GM23338 (cell line): Measurements from ENCODE around the gene KCNAB1. TPM values are rescaled to one million over a fixed set of nuclear protein-coding genes. Genes with fewer than 3 reads are reported as not detected.

ENCODE experiments used
- ATAC-seq: fragments of 200-7000 bp; cut with Tn5 transposase; 3 replicates; pipeline ENCODE4 v1.9.1; 2020
- DNase-seq: peaks from one replicate; pipeline ENCODE4 v3.0.0-alpha.2; 2015; ENCODE audit warnings: low spot score
- H2AFZ ChIP-seq: fragments of 200-600 bp; sonication (generic); 2 replicates; pipeline ENCODE4 v1.8.0; 2016; ENCODE audit warnings: antibody characterized with exemption, mild to moderate bottlenecking, moderate library complexity
- H3F3A ChIP-seq: fragments of 200-600 bp; sonication (generic); replicated peaks from 2 replicates; pipeline ENCODE4 v1.8.0; 2017; ENCODE audit warnings: antibody characterized with exemption, mixed run types, low read depth
- H3K27ac ChIP-seq: fragments of 200-600 bp; sonication (generic); 2 replicates; pipeline ENCODE4 v1.6.1; 2016; ENCODE audit warnings: low read depth
- H3K27me3 ChIP-seq: fragments of 200-600 bp; sonication (generic); 2 replicates; pipeline ENCODE4 v1.8.0; 2016; ENCODE audit warnings: mild to moderate bottlenecking, mixed run types, moderate library complexity; ENCODE audit not compliant: insufficient read depth
- H3K36me3 ChIP-seq: fragments of 200-600 bp; sonication (generic); 2 replicates; pipeline ENCODE4 v1.8.0; 2016; ENCODE audit warnings: mild to moderate bottlenecking; ENCODE audit not compliant: insufficient read depth
- H3K4me1 ChIP-seq: fragments of 200-600 bp; sonication (generic); 2 replicates; pipeline ENCODE4 v1.8.0; 2016; ENCODE audit warnings: mild to moderate bottlenecking, moderate library complexity; ENCODE audit not compliant: insufficient read depth
- H3K4me2 ChIP-seq: fragments of 200-600 bp; sonication (generic); 2 replicates; pipeline ENCODE4 v1.7.1; 2017; ENCODE audit warnings: mixed run types
- H3K4me3 ChIP-seq: fragments of 200-600 bp; sonication (generic); 2 replicates; pipeline ENCODE4 v1.6.1; 2016; ENCODE audit warnings: mixed run types
- H3K79me2 ChIP-seq: fragments of 200-600 bp; sonication (generic); replicated peaks from 2 replicates; pipeline ENCODE4 v1.8.0; 2017; ENCODE audit warnings: mild to moderate bottlenecking; ENCODE audit not compliant: insufficient read depth
- H3K9me2 ChIP-seq: fragments of 200-600 bp; sonication (generic); 2 replicates; pipeline ENCODE4 v1.8.0; 2017; ENCODE audit not compliant: insufficient read depth
- H4K20me1 ChIP-seq: fragments of 200-600 bp; sonication (generic); replicated peaks from 2 replicates; pipeline ENCODE4 v1.8.0; 2017; ENCODE audit warnings: mild to moderate bottlenecking; ENCODE audit not compliant: insufficient read depth
- H3K27ac Mint-ChIP-seq: 2 replicates; pipeline ENCODE4 v1.8.0; 2020; ENCODE audit warnings: inconsistent platforms, mild to moderate bottlenecking, moderate library complexity, mixed read lengths
- H3K27me3 Mint-ChIP-seq: 3 replicates; pipeline ENCODE4 v1.8.0; 2022; ENCODE audit warnings: low read depth, mild to moderate bottlenecking, moderate library complexity, mixed read lengths, inconsistent platforms; ENCODE audit not compliant: insufficient read depth, poor library complexity
- H3K36me3 Mint-ChIP-seq: 3 replicates; pipeline ENCODE4 v1.8.0; 2021; ENCODE audit warnings: low read depth, mild to moderate bottlenecking, inconsistent platforms, moderate library complexity, mixed read lengths
- H3K4me1 Mint-ChIP-seq: 3 replicates; pipeline ENCODE4 v1.8.0; 2020; ENCODE audit warnings: mild to moderate bottlenecking, inconsistent platforms, mixed read lengths
- H3K4me3 Mint-ChIP-seq: 3 replicates; pipeline ENCODE4 v1.8.0; 2021; ENCODE audit warnings: moderate library complexity, mild to moderate bottlenecking, inconsistent platforms, mixed read lengths
- H3K9me3 Mint-ChIP-seq: 3 replicates; pipeline ENCODE4 v1.8.0; 2020; ENCODE audit warnings: moderate library complexity, mild to moderate bottlenecking, inconsistent platforms, mixed read lengths
- CREB1 ChIP-seq: fragments of 250-450 bp; sonication (Bioruptor Pico); IDR thresholded peaks from 2 replicates; pipeline ENCODE4 v1.5.0; 2020; ENCODE audit warnings: low read depth, mild to moderate bottlenecking, moderate library complexity
- CTCF ChIP-seq, 2 experiments: fragments of 200-600 bp in 1 of 2; sonication (generic) in 1 of 2; conservative IDR thresholded peaks; 2 replicates each; pipeline versions ENCODE4 v1.5.1 to v1.6.1; 2016 to 2017; ENCODE audit warnings: antibody characterized with exemption in 2 of 2, low read depth in 2 of 2, mild to moderate bottlenecking in 2 of 2, moderate library complexity in 1 of 2
- ETS1 ChIP-seq: IDR thresholded peaks from 2 replicates; pipeline ENCODE4 v1.6.1; 2016; ENCODE audit warnings: antibody characterized with exemption
- EZH2 ChIP-seq: fragments of 200-600 bp; sonication (generic); IDR thresholded peaks from one replicate; pipeline ENCODE4 v1.8.0; 2017; ENCODE audit warnings: antibody characterized with exemption, mild to moderate bottlenecking, low read depth; ENCODE audit not compliant: unreplicated experiment
- EZH2phosphoT487 ChIP-seq: fragments of 200-600 bp; sonication (generic); IDR thresholded peaks from one replicate; pipeline ENCODE4 v1.8.1; 2018; ENCODE audit warnings: antibody characterized with exemption; ENCODE audit not compliant: unreplicated experiment
- JUNB ChIP-seq: IDR thresholded peaks from one replicate; pipeline ENCODE4 v1.6.1; 2016; ENCODE audit warnings: antibody characterized with exemption; ENCODE audit not compliant: unreplicated experiment
- NANOG ChIP-seq: IDR thresholded peaks from 2 replicates; pipeline ENCODE4 v1.6.1; 2016; ENCODE audit warnings: antibody characterized with exemption, borderline replicate concordance
- POLR2AphosphoS5 ChIP-seq: IDR thresholded peaks from 2 replicates; pipeline ENCODE4 v1.6.1; 2016; ENCODE audit warnings: antibody characterized with exemption, low read depth
- REST ChIP-seq: IDR thresholded peaks from one replicate; pipeline ENCODE4 v1.6.1; 2018; ENCODE audit warnings: antibody characterized with exemption; ENCODE audit not compliant: unreplicated experiment
- STAT1 ChIP-seq: IDR thresholded peaks from one replicate; pipeline ENCODE4 v1.6.1; 2016; ENCODE audit warnings: antibody characterized with exemption; ENCODE audit not compliant: unreplicated experiment
- ZNF114 ChIP-seq: fragments of 250-450 bp; sonication (Bioruptor Pico); IDR thresholded peaks from 2 replicates; pipeline ENCODE4 v1.5.0; 2020; ENCODE audit warnings: mild to moderate bottlenecking, moderate library complexity
- ZNF331 ChIP-seq: fragments of 250-450 bp; sonication (Bioruptor Pico); IDR thresholded peaks from 2 replicates; pipeline ENCODE4 v1.5.0; 2020; ENCODE audit warnings: low read depth, mild to moderate bottlenecking, moderate library complexity
- ZNF462 ChIP-seq: fragments of 250-450 bp; sonication (Bioruptor Pico); IDR thresholded peaks from 2 replicates; pipeline ENCODE4 v1.5.0; 2020; ENCODE audit warnings: mild to moderate bottlenecking, moderate library complexity
- polyA plus RNA-seq: library from polyadenylated mRNA; unstranded; fragments of >200 nt; fragmentation: Nextera tagmentation; extraction: Ambion mirVana; gene quantifications from 2 replicates; pipeline ENCODE4 v1.2.1, GENCODE V29; 2016
- total RNA-seq: library from RNA; depleted of rRNA; stranded (reverse); fragments of >200 nt; shearing (Covaris generic); gene quantifications from 2 replicates; pipeline ENCODE4 v1.2.3, GENCODE V29; 2014

KCNAB1 gene
- total and polyA plus RNA-seq, 2 experiments from 2014 or later: 0.69 to 2.6 TPM

- no peak overlapping the region for H3K4me2 ChIP-seq
- no peak overlapping the region for H3K4me3 ChIP-seq
- peaks cover 50% of the 10 kb centered on the region for H3K27me3 ChIP-seq
- ATAC-seq (no peak), DNase-seq (no peak)
- no peak overlapping the region for H3K4me3 Mint-ChIP-seq
- 0 out of 2 replicates have a peak, but pooled peaks cover 8% of the 10 kb centered on the region for H3F3A ChIP-seq
- H3K9me2 ChIP-seq: no peaks in the 10 kb centered on the region
- no peak overlapping the region for H3K27ac Mint-ChIP-seq
- no peaks in the 10 kb centered on the region for H3K36me3 ChIP-seq
- H4K20me1 ChIP-seq: no peaks in the 10 kb centered on the region
- no peak overlapping the region for H3K27ac ChIP-seq
- H3K36me3 Mint-ChIP-seq: no peaks in the 10 kb centered on the region
- H3K27me3 Mint-ChIP-seq: peaks cover 37% of the 10 kb centered on the region
- no peaks in the 10 kb centered on the region for H3K9me3 Mint-ChIP-seq
- peaks cover 6% of the 10 kb centered on the region; the same call in 2 of the 3 replicates for H3K4me1 Mint-ChIP-seq
- peaks cover 6% of the 10 kb centered on the region for H3K4me1 ChIP-seq
- no peaks in the 10 kb centered on the region for H3K79me2 ChIP-seq
- TF ChIP-seq ZNF331 (no peak), CREB1 (CRISPR knock-in tag) (no peak), NANOG (no peak), CTCF (conservative IDR thresholded peaks at IDR 0.05; ENCODE audit: low read depth in 2 of 2) (no peak), EZH2 (no peak), JUNB (no peak), ZNF114 (CRISPR knock-in tag) (no peak), REST (no peak), ZNF462 (CRISPR knock-in tag) (no peak), ETS1 (no peak), STAT1 (no peak), EZH2phosphoT487 (no peak), POLR2AphosphoS5 (no peak)
- H2AFZ ChIP-seq: no peak overlapping the region
These were observed 173.2 kb downstream of the KCNAB1 start for GRCh38 chr3:156293566-156293965.
